ENCODE measurements around the gene GATAD2B.
A peak's percentile ranks its signal among the peaks of the same experiment; 100 is the strongest.

GATAD2B gene

GRCh38 chr1:153922076-153922971 lies 448 bp downstream of the GATAD2B start (continued):
- TF ChIP-seq ZNF560 (tag by site-specific recombination; IDR thresholded peaks at IDR 0.05; ENCODE audit: borderline replicate concordance) (no peak), ZSCAN23 (tag by site-specific recombination; IDR thresholded peaks at IDR 0.05) (no peak), WT1 (tag by site-specific recombination; IDR thresholded peaks at IDR 0.05) (no peak), ZNF114 (tag by site-specific recombination; IDR thresholded peaks at IDR 0.05) (no peak), OVOL3 (tag by site-specific recombination; IDR thresholded peaks at IDR 0.05) (no peak), ZNF157 (tag by site-specific recombination; IDR thresholded peaks at IDR 0.05) (no peak), ZFP69B (tag by site-specific recombination; IDR thresholded peaks at IDR 0.05) (no peak), GLI4 (tag by site-specific recombination; IDR thresholded peaks at IDR 0.05) (no peak), ZXDB (tag by site-specific recombination; IDR thresholded peaks at IDR 0.05) (no peak), ZNF843 (tag by site-specific recombination; IDR thresholded peaks at IDR 0.05) (no peak), ZNF214 (tag by site-specific recombination; IDR thresholded peaks at IDR 0.05; ENCODE audit: borderline replicate concordance) (no peak), ZBTB10 (tag by site-specific recombination; IDR thresholded peaks at IDR 0.05) (peak; percentile 38; the same call in 1 of the 2 replicates), ZNF394 (tag by site-specific recombination; IDR thresholded peaks at IDR 0.05; ENCODE audit: borderline replicate concordance) (no peak), ZNF776 (tag by site-specific recombination; IDR thresholded peaks at IDR 0.05; ENCODE audit: borderline replicate concordance) (no peak), ZNF501 (tag by site-specific recombination; IDR thresholded peaks at IDR 0.05) (no peak), MYNN (tag by site-specific recombination; IDR thresholded peaks at IDR 0.05; ENCODE audit: borderline replicate concordance) (no peak)

- H3K9me3 ChIP-seq (ENCODE audit: control insufficient read depth, insufficient read depth, low read depth, low read length): no peaks in the 10 kb centered on the region
- peak overlapping the region; percentile 68 for H3K27ac ChIP-seq (ENCODE audit: extremely low read depth, low read depth, low read length)
- peaks cover 4% of the 10 kb centered on the region for H3K4me1 ChIP-seq (ENCODE audit: control insufficient read depth, insufficient read depth, low read length)
- H3K36me3 ChIP-seq (ENCODE audit: control insufficient read depth in 2 of 2, insufficient read depth in 1 of 2, low read length in 2 of 2): peaks cover 0 to 17% of the 10 kb centered on the region in 2 experiments; a peak in 2 of 3 replicates
- TF ChIP-seq ZNF600 (tag by site-specific recombination; IDR thresholded peaks at IDR 0.05) (peak; percentile 51; the same call in 1 of the 2 replicates), ZNF596 (tag by site-specific recombination; IDR thresholded peaks at IDR 0.05) (no peak), ZNF660 (tag by site-specific recombination; IDR thresholded peaks at IDR 0.05) (0 out of 2 replicates have a peak, but pooled peaks have one; percentile 18)
- ChIA-PET POLR2A (interaction anchor here (0.6 to 3.9 kb wide), 9 partner anchors 8 to 138 kb away, joined by 3 to 31 read pairs (median 16); partner anchors contain the start of genes CREB3L4, DENND4B, JTB and RPS27), CTCF (interaction anchor here (0.6 to 1.0 kb wide), 3 partner anchors 24 to 171 kb away, joined by 3 read pairs; no protein-coding TSS in a partner anchor)
- H3K4me3 ChIP-seq (ENCODE audit: low read depth, low read length): peak overlapping the region; percentile 95
These were observed 1.0 kb downstream of the GATAD2B start for GRCh38 chr1:153921803-153922075.

GRCh38 chr1:153921080-153921802 lies 1.5 kb downstream of the GATAD2B start:
- Histone ChIP-seq H3K4me1 (ENCODE audit: control insufficient read depth, insufficient read depth, low read length) (peaks cover 4% of the 10 kb centered on the region), H3K36me3 (ENCODE audit: control insufficient read depth in 2 of 2, insufficient read depth in 1 of 2, low read length in 2 of 2) (peaks cover 2 to 19% of the 10 kb centered on the region in 2 experiments; a peak in 2 of 3 replicates), H3K27ac (ENCODE audit: extremely low read depth, low read depth, low read length) (peak overlapping the region; percentile 68; the same call in 1 of the 2 replicates), H3K4me3 (ENCODE audit: low read depth, low read length) (peak overlapping the region; percentile 95), H3K9me3 (ENCODE audit: control insufficient read depth, insufficient read depth, low read depth, low read length) (no peaks in the 10 kb centered on the region)
- CTCF ChIA-PET: interaction anchor here (0.5 to 1.0 kb wide), 7 partner anchors 25 to 170 kb away, joined by 3 to 6 read pairs (median 3); no protein-coding TSS in a partner anchor
- POLR2A ChIA-PET: interaction anchor here (0.6 to 3.9 kb wide), 7 partner anchors 11 to 82 kb away, joined by 3 to 31 read pairs (median 21); partner anchors contain the start of genes CREB3L4, DENND4B, JTB and RPS27
- TF ChIP-seq ZNF629 (tag by site-specific recombination; IDR thresholded peaks at IDR 0.05) (no peak), TCF7L2 (IDR thresholded peaks at IDR 0.05; ENCODE audit: borderline replicate concordance, low read depth, low read length) (peak; percentile 22; the same call in 1 of the 2 replicates)
